Right ventricle myocardium superior (tissue), 1 donor: Measurements from ENCODE around the gene INIP. TPM values are rescaled to one million over a fixed set of nuclear protein-coding genes. Genes with fewer than 3 reads are reported as not detected.

Experiments
- ATAC-seq: fragments of 200-7000 bp; cut with Tn5 transposase; one replicate; pipeline ENCODE4 v1.9.1; 2020; ENCODE audit warnings: mild to moderate bottlenecking; ENCODE audit not compliant: poor library complexity
- DNase-seq: peaks from one replicate; pipeline ENCODE4 v3.0.0-alpha.2; 2020
- intact Hi-C: fragments of 100-400 bp; cut with DNase I; formaldehyde crosslinking; loops from one replicate; pipeline ENCODE4 v1.11.2; 2022
- long read RNA-seq: library from polyadenylated mRNA; unstranded; transcript quantifications from one replicate; pipeline ENCODE4 v2.0.0, GENCODE V29; 2021
- total RNA-seq: library from RNA; stranded (reverse); fragmentation: NEBNext Ultra II Directional; extraction: Animal tissue kit (Norgen Biotek cat#: 25700); gene quantifications from one replicate; pipeline ENCODE4 v1.2.1, GENCODE V29; 2021
- donor health status: DM: no; HTN: yes; CAD: no; lungs with severe emphysema.

INIP gene, protein sequence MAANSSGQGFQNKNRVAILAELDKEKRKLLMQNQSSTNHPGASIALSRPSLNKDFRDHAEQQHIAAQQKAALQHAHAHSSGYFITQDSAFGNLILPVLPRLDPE
- 14.3 TPM for total RNA-seq
- long read RNA-seq, full-length matches to known transcripts = 11 of 14 reads
- long read RNA-seq, partial matches to known transcripts = 0 of 14 reads
- long read RNA-seq, other reads (novel, unspliced or antisense) = 3 of 14 reads

- peak; percentile 97 for DNase-seq
- ATAC-seq = peak; percentile 99
- intact Hi-C loops = no loop called here
Observed at GRCh38 chr9:112717661-112718331, at the start of gene INIP. TSS of gene INIP (minus strand) at chr9:112718117. CDS start at chr9:112716485, 1,632 bp downstream.

- no peak for ATAC-seq
- DNase-seq = no peak
- intact Hi-C loops = no loop called here
Observed at GRCh38 chr9:112765281-112765680, 47.4 kb upstream of the INIP start.

DNA sequence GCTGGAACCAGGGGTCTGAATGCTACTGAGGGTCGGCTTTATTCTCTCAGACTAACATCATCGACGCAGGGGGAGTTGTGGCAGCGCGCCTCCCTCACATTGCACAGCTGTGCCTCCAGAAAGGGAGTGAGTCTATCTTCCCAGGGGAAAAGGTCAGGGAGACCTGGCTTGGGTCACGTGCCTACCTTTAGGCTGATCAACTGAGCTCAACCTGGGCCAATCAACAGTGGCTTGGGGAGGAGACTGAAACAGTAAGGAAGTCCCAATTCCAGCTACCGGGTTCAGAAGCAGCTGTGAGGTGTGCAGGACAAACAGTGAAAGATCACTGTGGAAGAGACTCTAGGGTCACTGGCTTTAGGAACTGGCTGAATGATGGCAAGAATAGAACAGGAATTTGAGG is 46.9 kb upstream of the INIP start:
- DNase-seq (no peak), ATAC-seq (peak; percentile 15)
- intact Hi-C loops = no loop called here

GRCh38 chr9:112764344-112764743 is 46.4 kb upstream of the INIP start:
- no peak for DNase-seq
- intact Hi-C loops = no loop called here
- ATAC-seq = no peak

DNA sequence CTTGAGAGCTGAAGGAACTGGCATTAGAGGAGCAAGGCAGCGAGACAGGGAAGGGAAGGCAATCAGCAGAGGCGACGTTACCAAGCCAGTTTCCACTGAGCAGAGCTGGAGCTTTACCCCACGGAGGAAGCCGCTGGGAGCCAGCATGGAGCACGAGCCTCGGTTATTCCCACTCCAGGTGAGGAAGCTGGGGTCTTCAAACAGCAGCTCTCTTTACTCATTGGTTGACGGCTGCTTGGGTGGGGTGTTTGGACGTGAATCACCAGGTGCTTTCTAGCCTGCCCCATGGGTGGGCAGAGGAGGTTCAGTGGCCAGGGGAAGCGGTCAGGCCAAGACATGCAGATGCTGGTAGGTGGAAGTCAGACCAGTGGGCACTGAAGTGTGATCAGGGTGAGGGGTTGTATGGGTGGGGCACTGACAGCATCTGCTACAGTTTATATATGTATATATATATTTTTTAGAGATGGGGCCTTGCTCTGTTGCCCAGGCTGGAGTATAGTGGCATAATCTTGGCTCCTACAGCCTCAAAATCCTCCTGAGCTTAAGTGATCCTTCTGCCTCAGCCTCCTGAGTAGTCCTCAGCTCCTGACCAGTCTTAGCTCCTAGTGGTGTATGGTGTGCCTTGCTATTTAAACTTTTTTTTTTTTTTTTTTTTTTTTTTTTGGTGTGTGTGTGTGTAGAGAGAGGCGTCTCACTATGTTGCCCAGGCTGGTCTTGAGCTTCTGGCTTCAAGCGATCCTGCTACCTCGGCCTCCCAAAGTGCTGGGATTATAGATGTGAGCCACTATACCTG is 45.0 kb upstream of the INIP start:
- intact Hi-C loops = no loop called here
- ATAC-seq (no peak), DNase-seq (no peak)

DNA sequence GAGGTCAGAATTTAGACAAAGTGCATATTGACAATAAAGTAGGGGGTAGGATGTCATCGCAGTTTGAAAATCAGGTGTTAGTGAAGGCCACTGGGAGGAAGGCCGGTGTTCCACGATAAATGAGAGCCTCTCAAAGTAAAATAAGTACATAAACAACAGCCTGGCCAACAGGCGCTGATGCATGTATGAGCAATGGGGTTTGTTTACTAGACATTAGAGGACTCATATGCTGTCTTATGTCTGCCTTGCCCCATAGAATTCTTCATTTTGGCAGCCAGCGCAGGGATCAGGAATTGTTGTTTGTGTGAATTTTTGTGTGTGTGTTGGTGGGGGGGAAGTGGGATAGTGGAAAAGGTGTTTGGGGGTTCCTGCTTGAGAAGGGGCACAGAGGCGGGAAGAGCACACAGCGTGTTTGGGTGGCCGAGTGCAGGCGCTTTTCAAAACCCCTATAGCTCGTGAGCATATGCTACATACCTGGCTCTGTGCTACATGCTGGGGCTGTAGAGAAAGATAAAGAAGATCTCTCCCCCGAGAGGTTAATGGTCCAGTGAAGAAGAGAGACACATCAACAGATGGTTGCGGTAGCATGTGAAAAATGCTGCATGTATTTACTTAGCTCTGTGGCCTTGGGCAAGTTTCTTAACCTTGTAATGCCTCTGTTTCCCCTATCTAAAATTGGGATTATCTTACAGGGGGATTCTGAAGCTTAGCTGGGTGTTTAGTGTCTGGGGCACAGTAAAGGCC is 44.2 kb upstream of the INIP start:
- intact Hi-C loops = no loop called here
- ATAC-seq = no peak
- DNase-seq = no peak

- ATAC-seq = no peak
Observed at GRCh38 chr9:112760821-112761220, 42.9 kb upstream of the INIP start.

GRCh38 chr9:112757940-112758339 is 40.0 kb upstream of the INIP start:
- intact Hi-C loops = no loop called here
- ATAC-seq = no peak

More at GRCh38 chr9:112760821-112761220, 42.9 kb upstream of the INIP start:
- no peak for DNase-seq
- intact Hi-C loops = no loop called here

GRCh38 chr9:112757282-112757883 is 39.5 kb upstream of the INIP start:
- ATAC-seq = peak; percentile 56

More at GRCh38 chr9:112757940-112758339, 40.0 kb upstream of the INIP start:
- no peak for DNase-seq

DNA sequence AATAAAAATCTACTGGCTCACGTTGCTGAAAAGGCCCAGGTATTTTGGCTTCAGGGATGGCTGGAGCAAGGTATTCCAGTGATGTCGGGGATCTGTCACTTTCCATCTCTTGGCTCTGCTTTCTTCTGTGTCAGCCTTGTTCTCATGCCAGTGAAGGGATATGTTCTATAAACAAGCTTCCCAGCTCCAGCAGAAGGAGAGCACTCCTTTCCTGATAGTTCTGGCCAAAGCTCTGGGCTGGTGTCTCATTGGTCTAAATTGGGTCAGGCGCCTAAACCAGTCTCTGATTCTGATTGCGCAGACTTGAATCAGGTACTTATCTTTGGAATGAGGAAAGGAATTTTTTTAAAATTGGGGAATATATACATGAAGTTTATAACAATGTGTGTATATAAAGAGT is 37.8 kb upstream of the INIP start:
- intact Hi-C loops = no loop called here
- DNase-seq (no peak), ATAC-seq (peak; percentile 66)

More at GRCh38 chr9:112757282-112757883, 39.5 kb upstream of the INIP start:
- DNase-seq = no peak
- intact Hi-C loops = no loop called here

GRCh38 chr9:112755016-112755427 is 37.1 kb upstream of the INIP start:
- no peak for ATAC-seq
- intact Hi-C loops = no loop called here
- no peak for DNase-seq

DNA sequence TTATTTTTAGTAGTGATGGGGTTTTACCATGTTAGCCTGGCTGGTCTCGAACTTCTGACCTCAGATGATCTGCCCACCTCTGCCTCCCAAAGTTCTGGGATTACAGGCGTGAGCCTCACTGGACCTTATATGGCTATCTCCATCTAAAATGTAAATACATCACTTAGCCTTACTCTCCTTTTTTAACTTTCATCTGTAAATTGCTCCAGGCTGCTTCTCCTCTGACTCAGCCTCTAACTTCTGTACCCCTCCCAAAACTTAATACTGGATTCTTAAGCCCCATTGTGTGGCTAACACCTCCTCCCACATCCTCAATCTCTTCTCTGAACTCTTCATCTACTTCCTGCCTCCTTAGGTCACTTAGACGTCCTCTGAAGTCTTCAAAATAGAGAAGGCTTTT is 36.7 kb upstream of the INIP start:
- DNase-seq (no peak), ATAC-seq (no peak)
- intact Hi-C loops = no loop called here

DNA sequence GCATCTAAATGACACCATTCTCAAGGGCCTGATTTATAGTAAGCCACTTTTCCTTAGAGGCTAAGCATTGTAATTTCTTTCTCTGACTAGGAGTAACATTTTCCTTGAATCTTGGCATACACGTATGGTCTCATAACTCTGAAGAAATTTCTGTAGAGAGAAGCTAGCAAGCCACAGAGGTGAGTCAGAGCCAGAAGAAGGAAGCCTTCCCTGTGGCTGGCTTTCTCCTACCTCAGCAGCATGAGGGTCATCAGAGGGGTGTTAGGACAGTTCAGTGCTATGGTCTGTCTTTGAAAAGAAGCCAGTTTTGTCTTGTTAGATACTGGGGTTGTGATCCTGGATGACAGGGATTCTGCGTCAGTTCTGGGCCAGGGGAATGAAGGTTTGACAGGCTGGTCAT is 35.8 kb upstream of the INIP start:
- DNase-seq = no peak
- intact Hi-C loops = no loop called here
- ATAC-seq = no peak

- intact Hi-C loops = no loop called here
- ATAC-seq = no peak
Observed at GRCh38 chr9:112752334-112753125, 34.6 kb upstream of the INIP start.

DNA sequence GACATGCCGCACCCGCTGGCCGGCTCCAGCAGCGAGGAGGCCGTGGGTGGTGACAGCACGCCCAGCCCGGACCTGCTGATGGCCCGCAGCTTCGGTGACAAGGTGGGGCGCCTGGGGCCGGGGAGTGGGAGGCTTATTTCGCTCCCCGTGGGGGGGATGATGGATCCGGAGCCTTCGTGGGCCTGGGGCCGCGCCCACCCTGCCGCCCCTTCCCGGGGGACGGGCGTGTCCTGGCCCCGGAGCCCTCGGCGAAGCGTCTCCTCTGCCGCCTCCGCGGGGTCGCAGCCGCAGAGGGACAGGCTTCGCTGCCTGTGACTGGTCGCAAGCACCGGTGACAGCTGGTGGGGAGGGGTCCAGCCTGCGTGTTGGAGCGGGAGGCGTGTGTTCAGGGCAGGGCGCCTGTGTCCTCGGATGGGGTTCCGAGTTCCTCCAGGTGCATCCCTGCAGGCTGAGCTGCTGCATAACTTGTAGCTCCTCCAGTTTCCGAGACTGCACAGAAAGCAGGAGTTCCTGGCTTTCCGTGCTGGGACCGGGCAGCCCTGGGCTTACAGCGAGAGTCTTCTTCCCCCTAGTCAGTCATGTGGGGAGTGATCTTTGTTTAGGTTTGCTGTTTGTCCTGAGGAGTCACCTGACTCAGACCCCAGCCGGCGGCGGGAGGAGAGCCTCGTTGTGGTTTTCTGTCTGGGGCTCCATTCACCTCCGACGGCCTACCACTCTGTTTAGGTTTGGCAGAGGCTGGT is 33.3 kb upstream of the INIP start:
- peak; percentile 60 for DNase-seq
- ATAC-seq = peak; percentile 17
- intact Hi-C loops = no loop called here

More at GRCh38 chr9:112752334-112753125, 34.6 kb upstream of the INIP start:
- no peak for DNase-seq

GRCh38 chr9:112750764-112751055 is 32.8 kb upstream of the INIP start:
- ATAC-seq (peak; percentile 25), DNase-seq (no peak)
- intact Hi-C loops = no loop called here

DNA sequence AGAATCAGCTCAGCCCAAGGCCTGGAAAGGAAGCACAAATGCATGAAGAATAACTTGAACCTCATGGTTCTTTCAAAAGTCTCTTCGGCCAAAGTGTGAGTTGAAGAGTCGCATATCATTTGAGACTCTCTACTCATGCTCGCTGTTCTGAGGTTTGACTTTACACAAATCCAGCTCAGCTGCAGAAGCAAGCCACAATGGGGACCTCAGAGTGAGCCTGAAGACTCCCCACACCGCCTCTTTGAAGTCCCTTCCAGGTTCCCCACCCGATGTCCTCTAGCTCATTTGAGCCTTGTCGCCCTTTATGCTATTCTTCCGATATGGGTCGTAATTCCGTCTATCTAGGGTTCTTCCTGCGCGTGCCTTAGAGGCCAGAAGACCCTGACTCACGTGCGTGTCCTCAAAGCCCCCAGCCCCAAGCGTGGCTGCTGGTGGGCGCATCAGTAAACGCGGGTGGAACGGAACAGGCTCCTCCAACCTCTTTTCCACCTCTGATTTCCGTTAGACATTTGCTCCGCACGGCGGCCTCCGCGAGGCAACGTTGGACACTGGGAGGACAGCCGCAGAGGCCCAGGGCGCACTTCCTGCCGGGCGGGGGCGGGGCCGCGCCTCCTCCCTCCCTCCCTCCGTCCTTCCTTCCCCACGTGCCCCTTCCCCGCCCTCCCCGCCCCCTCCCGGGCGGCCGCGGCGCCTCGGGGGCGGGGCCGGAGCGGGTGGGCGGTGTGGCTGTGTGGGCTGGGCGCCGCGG is 32.3 kb upstream of the INIP start, which contains the start of gene SNX30:
Gene SNX30, plus strand, starts transcription at position 745 of the 748 bp plus-strand sequence. CDS start 242 bp downstream, outside the sequence.
- DNase-seq = peak; percentile 94
- intact Hi-C loops = no loop called here
- peak; percentile 97 for ATAC-seq
